H1 (cell line): ENCODE results near the gene SMDT1. TPM values are rescaled to one million over a fixed set of nuclear protein-coding genes. Genes with fewer than 3 reads are reported as not detected.

ENCODE experiments used
- CTCF ChIA-PET: fragments of 300-600 bp; sonication (Branson Sonifier 250); formaldehyde crosslinking; loops from one replicate; lab custom pipeline; 2021; ENCODE audit not compliant: partially characterized antibody; lab: Charles Lee
- POLR2A ChIA-PET: fragments of 300-600 bp; sonication (Branson Sonifier 250); formaldehyde crosslinking; loops from one replicate; lab custom pipeline; 2021; ENCODE audit warnings: inconsistent platforms; ENCODE audit not compliant: partially characterized antibody; lab: Charles Lee
- DNase-seq, 2 experiments: peaks; one replicate each; pipeline versions ENCODE4 v3.0.0 to v3.0.0-alpha.2; 2010 to 2022; ENCODE audit warnings: low spot score in 2 of 2, low read depth in 1 of 2, mixed read lengths in 1 of 2
- FAIRE-seq: peaks from 2 replicates; lab custom pipeline; 2011; peaks lifted over from hg19 to GRCh38; lab: Jason Lieb, UNC
- H2AFZ ChIP-seq: 2 replicates; pipeline ENCODE4 v1.8.1; 2012; ENCODE audit warnings: low read length, inconsistent platforms
- H2AK5ac ChIP-seq: 2 replicates; pipeline ENCODE4 v1.6.1; 2013; ENCODE audit warnings: low read depth, low read length
- H2BK120ac ChIP-seq: replicated peaks from 2 replicates; pipeline ENCODE3; 2013; ENCODE audit warnings: low read depth, low read length, inconsistent platforms
- H2BK12ac ChIP-seq: 2 replicates; pipeline ENCODE4 v1.6.1; 2013; ENCODE audit warnings: low read depth, low read length
- H2BK15ac ChIP-seq: 2 replicates; pipeline ENCODE4 v1.6.1; 2013; ENCODE audit warnings: low read length
- H2BK20ac ChIP-seq: 2 replicates; pipeline ENCODE4 v1.6.1; 2013; ENCODE audit warnings: low read length
- H2BK5ac ChIP-seq: 2 replicates; pipeline ENCODE4 v1.6.1; 2013; ENCODE audit warnings: low read depth, low read length
- H3K14ac ChIP-seq: 2 replicates; pipeline ENCODE4 v1.6.1; 2013; ENCODE audit warnings: inconsistent platforms; ENCODE audit not compliant: insufficient read length
- H3K18ac ChIP-seq: 2 replicates; pipeline ENCODE4 v1.6.1; 2013; ENCODE audit warnings: low read length; ENCODE audit errors: extremely low read depth
- H3K23ac ChIP-seq: 2 replicates; pipeline ENCODE4 v1.6.1; 2013; ENCODE audit warnings: inconsistent platforms; ENCODE audit not compliant: insufficient read length
- H3K23me2 ChIP-seq: 2 replicates; pipeline ENCODE4 v1.6.1; 2013; ENCODE audit warnings: low read depth, low read length
- H3K27ac ChIP-seq: 2 replicates; pipeline ENCODE4 v1.6.1; 2011; ENCODE audit warnings: low read depth, low read length, inconsistent platforms
- H3K27me3 ChIP-seq, 4 experiments: replicated peaks in 1 of 4; 1 replicate in 1 of 4; 2 replicates in 3 of 4; pipeline versions ENCODE4 v1.6.1 to v1.8.1; 2011 to 2013; ENCODE audit warnings: low read length in 3 of 4, mild to moderate bottlenecking in 3 of 4, inconsistent platforms in 2 of 4, mixed read lengths in 2 of 4, moderate library complexity in 1 of 4; ENCODE audit not compliant: control insufficient read depth in 3 of 4, insufficient read depth in 3 of 4; ENCODE audit errors: extremely low read depth in 1 of 4
- H3K36me3 ChIP-seq, 4 experiments: 2 replicates each; pipeline versions ENCODE4 v1.6.1 to v1.8.1; 2011 to 2013; ENCODE audit warnings: mild to moderate bottlenecking in 4 of 4, low read length in 3 of 4, moderate library complexity in 2 of 4, control low read depth in 1 of 4, inconsistent platforms in 1 of 4; ENCODE audit not compliant: insufficient read depth in 4 of 4, control insufficient read depth in 2 of 4
- H3K4ac ChIP-seq: replicated peaks from 2 replicates; pipeline ENCODE3; 2013; ENCODE audit warnings: low read length, low read depth, mixed read lengths, inconsistent platforms; ENCODE audit not compliant: insufficient read length
- H3K4me1 ChIP-seq, 4 experiments: replicated peaks in 1 of 4; 1 replicate in 1 of 4; 2 replicates in 3 of 4; pipeline versions ENCODE4 v1.6.1 to v1.8.1; 2011 to 2013; ENCODE audit warnings: low read length in 3 of 4, inconsistent platforms in 2 of 4, mixed read lengths in 1 of 4; ENCODE audit not compliant: insufficient read depth in 4 of 4, control insufficient read depth in 3 of 4
- H3K4me2 ChIP-seq, 2 experiments: 2 replicates each; pipeline versions ENCODE4 v1.6.1 to v1.8.1; 2011 to 2013; ENCODE audit warnings: low read depth in 2 of 2, low read length in 2 of 2, control low read depth in 1 of 2, inconsistent platforms in 1 of 2, mild to moderate bottlenecking in 1 of 2; ENCODE audit not compliant: insufficient read depth in 1 of 2
- H3K4me3 ChIP-seq, 4 experiments: fragments of 200-600, 300-600 bp in 1 of 4; sonication (generic), shearing (Covaris generic), sonication (Bioruptor Twin) in 1 of 4; 2 replicates each; pipeline versions ENCODE4 v1.5.1 to v1.8.1; 2011 to 2016; ENCODE audit warnings: low read length in 4 of 4, low read depth in 3 of 4, control low read depth in 2 of 4, inconsistent platforms in 2 of 4, mild to moderate bottlenecking in 2 of 4, mixed read lengths in 1 of 4, moderate library complexity in 1 of 4; ENCODE audit not compliant: insufficient read depth in 2 of 4; ENCODE audit errors: extremely low read depth in 1 of 4
- H3K56ac ChIP-seq: replicated peaks from 2 replicates; pipeline ENCODE3; 2013; ENCODE audit warnings: low read depth, mild to moderate bottlenecking, mixed read lengths, low read length, inconsistent platforms; ENCODE audit not compliant: insufficient read length
- H3K79me1 ChIP-seq: 2 replicates; pipeline ENCODE4 v1.6.1; 2013; ENCODE audit warnings: low read depth, low read length, control low read depth
- H3K79me2 ChIP-seq, 2 experiments: 2 replicates each; pipeline versions ENCODE4 v1.6.1 to v1.8.1; 2012 to 2013; ENCODE audit warnings: low read length in 2 of 2, mild to moderate bottlenecking in 2 of 2, inconsistent platforms in 1 of 2; ENCODE audit not compliant: insufficient read depth in 2 of 2, control insufficient read depth in 1 of 2
- H3K9ac ChIP-seq, 4 experiments: replicated peaks in 1 of 4; 1 replicate in 1 of 4; 2 replicates in 3 of 4; pipeline versions ENCODE4 v1.6.1 to v1.8.1; 2011 to 2013; ENCODE audit warnings: low read depth in 3 of 4, low read length in 3 of 4, control low read depth in 2 of 4, mild to moderate bottlenecking in 2 of 4, moderate library complexity in 2 of 4, inconsistent platforms in 1 of 4; ENCODE audit errors: extremely low read depth in 1 of 4
- H3K9me3 ChIP-seq, 2 experiments: 2 replicates each; pipeline versions ENCODE4 v1.6.1 to v1.8.1; 2012 to 2013; ENCODE audit warnings: mild to moderate bottlenecking in 2 of 2, moderate library complexity in 2 of 2, control low read depth in 1 of 2, inconsistent platforms in 1 of 2, low read depth in 1 of 2, low read length in 1 of 2, mixed read lengths in 1 of 2; ENCODE audit not compliant: insufficient read depth in 2 of 2
- H4K20me1 ChIP-seq, 2 experiments: replicated peaks in 1 of 2; 2 replicates each; pipeline versions ENCODE3 to v1.8.1; 2011 to 2013; ENCODE audit warnings: inconsistent platforms in 2 of 2, low read length in 2 of 2, mild to moderate bottlenecking in 1 of 2; ENCODE audit not compliant: insufficient read depth in 2 of 2, control insufficient read depth in 1 of 2
- H4K5ac ChIP-seq: 2 replicates; pipeline ENCODE4 v1.6.1; 2013; ENCODE audit warnings: low read length, low read depth, mixed read lengths, inconsistent platforms; ENCODE audit not compliant: insufficient read length
- H4K8ac ChIP-seq: 2 replicates; pipeline ENCODE4 v1.8.0; 2013; ENCODE audit warnings: mild to moderate bottlenecking, moderate library complexity, low read length, inconsistent platforms; ENCODE audit not compliant: insufficient read depth; ENCODE audit errors: extremely low read depth
- H4K91ac ChIP-seq: replicated peaks from 2 replicates; pipeline ENCODE3; 2013; ENCODE audit warnings: low read length, mixed read lengths, inconsistent platforms; ENCODE audit not compliant: insufficient read length
- BCL11A ChIP-seq, 2 experiments: IDR thresholded peaks; one replicate each; pipeline ENCODE4 v1.6.1; 2011; ENCODE audit warnings: low read depth in 2 of 2, low read length in 2 of 2, mild to moderate bottlenecking in 2 of 2
- E2F6 ChIP-seq: IDR thresholded peaks from 2 replicates; pipeline ENCODE4 v1.6.1; 2012; ENCODE audit warnings: inconsistent platforms
- JUND ChIP-seq: IDR thresholded peaks from 2 replicates; pipeline ENCODE4 v1.6.1; 2011; ENCODE audit warnings: mild to moderate bottlenecking, improper control_type of control experiment, low read length
- TCF12 ChIP-seq: IDR thresholded peaks from 2 replicates; pipeline ENCODE4 v1.6.1; 2011; ENCODE audit warnings: low read depth, mild to moderate bottlenecking, low read length
- WGBS, 2 experiments: shearing (Covaris generic) in 1 of 2; methylation state at CpG; one replicate each; pipeline versions ENCODE4 v1.1.6 to v1.1.7; 2013 to 2015; ENCODE audit warnings: low lambda C conversion rate in 2 of 2, mixed read lengths in 2 of 2, inconsistent platforms in 1 of 2, low coverage in 1 of 2, missing lambda C conversion rate in 1 of 2; ENCODE audit not compliant: insufficient replicate concordance in 2 of 2, insufficient coverage in 1 of 2, insufficient read length in 1 of 2; ENCODE audit errors: extremely low coverage in 1 of 2, missing lambda C conversion rate in 1 of 2; 5-methylcytosine and 5-hydroxymethylcytosine counted together
- polyA plus RNA-seq, 7 experiments: library from polyadenylated mRNA; depleted of rRNA in 3 of 7; stranded (reverse) in 5 of 7; unstranded in 2 of 7; fragments of >200 nt in 5 of 7; fragments of 200-250 nt in 2 of 7; gene quantifications; 1 replicate in 5 of 7; 2 replicates in 1 of 7; 4 replicates in 1 of 7; pipeline versions ENCODE4 v1.2.1 to v1.2.3, GENCODE V29; 2011 to 2013; ENCODE audit warnings: missing spikeins in 2 of 7, mixed read lengths in 2 of 7
- total RNA-seq: library from RNA; stranded (reverse); fragmentation: NEBNext Ultra II Directional; extraction: Animal tissue kit (Norgen Biotek cat#: 25700); gene quantifications from 2 replicates; pipeline ENCODE4 v1.2.1, GENCODE V29; 2021

Gene SMDT1
- total and polyA plus RNA-seq, 2 of the 8 experiments (the other 6 are each of a cell fraction or from before 2014, with no cell fraction given) = 34.9 to 35.6 TPM

GRCh38 chr22:42074846-42075676, 4.4 kb upstream of the SMDT1 start:
- peaks cover 0 to 9% (median 4%) of the 10 kb centered on the region in 4 experiments; a peak in 2 of 7 replicates for H3K27me3 ChIP-seq
- WGBS, 2 experiments = 91% methylated on average over 9 of the region's 9 CpGs; no CpG with 5 or more reads in 1 of the 2 experiments
- ChIA-PET POLR2A (interaction anchor here (1.0 to 8.9 kb wide), 5 partner anchors 9 to 28 kb away, joined by 3 to 94 read pairs (median 5); partner anchors contain the start of gene NDUFA6), CTCF (interaction anchor here (0.6 to 2.2 kb wide), 11 partner anchors 16 to 275 kb away, joined by 3 to 11 read pairs (median 3); partner anchors contain the start of genes CCDC134, NDUFA6 and TNFRSF13C)
- no peak overlapping the region for H2BK120ac ChIP-seq
- H3K4me2 ChIP-seq = peak overlapping the region; percentile 41 to 73; a peak in 2 of 4 replicates
- no peak overlapping the region for H3K18ac ChIP-seq
- no peak overlapping the region for H2BK5ac ChIP-seq
- TF ChIP-seq TCF12 = no peak
- no peak for TF ChIP-seq JUND
- TF ChIP-seq BCL11A (IDR thresholded peaks at IDR 0.05; ENCODE audit: low read depth in 2 of 2, low read length in 2 of 2) = no peak
- TF ChIP-seq E2F6 = no peak
- H2BK20ac ChIP-seq = no peak overlapping the region
- DNase-seq (no peak), FAIRE-seq (no peak)
- H2AFZ ChIP-seq = no peak overlapping the region
- H3K9me3 ChIP-seq = no peaks in the 10 kb centered on the region
- H3K79me2 ChIP-seq = peaks cover 0 to under 1% of the 10 kb centered on the region in 2 experiments; a peak in 1 of 4 replicates
- H4K91ac ChIP-seq = no peak overlapping the region
- H3K14ac ChIP-seq = no peak overlapping the region
- H4K5ac ChIP-seq = no peak overlapping the region
- H3K9ac ChIP-seq = no peak overlapping the region; a peak in 1 of 7 replicates
- H3K4ac ChIP-seq = no peak overlapping the region
- no peak overlapping the region for H4K8ac ChIP-seq
- H3K79me1 ChIP-seq = no peaks in the 10 kb centered on the region
- 0 out of 2 replicates have a peak overlapping the region, but pooled peaks have one; percentile 7 for H2AK5ac ChIP-seq
- peaks cover 5% of the 10 kb centered on the region for H3K23me2 ChIP-seq
- 0 out of 8 replicates have a peak, but pooled peaks cover 0 to 3% (median under 1%) of the 10 kb centered on the region in 4 experiments for H3K36me3 ChIP-seq
- no peak overlapping the region for H3K27ac ChIP-seq
- no peak overlapping the region for H2BK12ac ChIP-seq
- no peaks in the 10 kb centered on the region for H4K20me1 ChIP-seq
- peak overlapping the region; percentile 2; the same call in 1 of the 2 replicates for H2BK15ac ChIP-seq
- H3K4me1 ChIP-seq = peaks cover 2 to 18% (median 12%) of the 10 kb centered on the region in 4 experiments
- peak overlapping the region in 3 of 4 experiments; percentile 45 to 60 (median 46); a peak in 6 of 8 replicates for H3K4me3 ChIP-seq
- H3K23ac ChIP-seq = no peak overlapping the region
- H3K56ac ChIP-seq = no peak overlapping the region
